Left ventricle myocardium inferior (tissue), 1 donor: Measurements from ENCODE around the gene RREB1. TPM values are rescaled to one million over a fixed set of nuclear protein-coding genes. Genes with fewer than 3 reads are reported as not detected.

ENCODE experiments used
- DNase-seq: peaks from one replicate; pipeline ENCODE4 v3.0.0-alpha.2; 2020
- H3K27ac ChIP-seq: fragments of 200-600 bp; replicated peaks from 2 replicates; pipeline ENCODE4 v1.8.0; 2021
- H3K27me3 ChIP-seq: fragments of 200-600 bp; 2 replicates; pipeline ENCODE4 v1.8.0; 2021; ENCODE audit warnings: low read depth
- H3K36me3 ChIP-seq: fragments of 200-600 bp; 2 replicates; pipeline ENCODE4 v1.8.0; 2021
- H3K4me1 ChIP-seq: fragments of 200-600 bp; 2 replicates; pipeline ENCODE4 v1.8.0; 2021
- H3K4me3 ChIP-seq: fragments of 200-600 bp; 2 replicates; pipeline ENCODE4 v1.8.0; 2021; ENCODE audit warnings: mild to moderate bottlenecking, moderate library complexity
- H3K9me3 ChIP-seq: fragments of 200-600 bp; replicated peaks from 2 replicates; pipeline ENCODE4 v1.8.0; 2021
- intact Hi-C: fragments of 100-400 bp; cut with micrococcal nuclease; formaldehyde crosslinking; loops from one replicate; pipeline ENCODE4 v1.11.0; 2022
- total RNA-seq: library from RNA; stranded (reverse); fragmentation: NEBNext Ultra II Directional; extraction: Animal tissue kit (Norgen Biotek cat#: 25700); gene quantifications from one replicate; pipeline ENCODE4 v1.2.1, GENCODE V29; 2021
- TF ChIP-seq, protein P1 (sequence below): fragments of 200-600 bp; IDR thresholded peaks from 2 replicates; pipeline ENCODE4 v1.8.0; 2021; ENCODE audit warnings: antibody characterized with exemption, mild to moderate bottlenecking, borderline replicate concordance
- donor health status: DM: no; HTN: yes; CAD: no; lungs with severe emphysema.

The RREB1 gene
- total RNA-seq, 1 donor from 2014 or later: 33.3 TPM

DNA sequence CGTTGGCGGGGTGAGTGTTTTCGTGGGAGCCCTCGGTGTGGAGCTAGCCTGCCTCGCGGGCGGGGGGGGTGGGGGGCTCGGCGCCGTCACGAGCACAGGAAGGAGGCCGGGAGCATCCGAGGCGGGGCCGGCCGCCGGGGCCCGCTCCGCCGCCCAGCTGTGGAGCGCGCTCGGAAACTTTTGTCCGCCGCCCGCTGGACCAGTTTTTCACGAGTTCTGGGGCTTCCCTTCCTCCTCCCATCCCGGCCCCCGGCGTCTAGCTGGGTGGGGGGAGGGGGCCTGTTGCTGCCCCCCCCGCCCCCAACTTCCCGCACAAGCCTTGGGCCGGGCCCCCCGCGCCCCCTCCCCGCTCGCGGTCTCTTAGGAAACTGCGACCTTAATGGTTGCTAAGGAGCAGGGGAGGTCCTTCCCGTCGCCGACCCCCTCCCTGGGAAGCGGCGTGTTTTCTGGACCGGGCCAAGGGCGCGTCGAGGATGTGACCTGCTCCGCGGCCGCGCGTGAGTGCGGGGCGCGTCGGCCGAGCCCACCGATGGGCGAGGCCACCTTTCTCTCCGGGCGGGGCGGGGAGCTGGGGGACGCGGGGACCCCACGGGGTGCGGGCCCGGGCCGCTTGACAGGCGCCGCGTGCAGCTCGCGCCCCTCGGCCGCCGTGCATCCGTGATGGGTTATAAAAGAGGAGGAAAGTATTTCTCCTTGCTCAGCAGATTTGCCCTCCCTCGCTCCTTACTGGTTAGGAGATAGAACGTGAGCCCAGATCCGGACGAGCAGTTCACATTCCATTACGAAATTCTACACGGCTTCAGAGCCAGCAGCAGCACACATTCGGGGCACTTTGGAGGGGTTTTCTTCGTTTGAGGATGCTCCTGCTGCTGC lies 1.4 kb downstream of the RREB1 start:
- TF ChIP-seq, protein P1, sequence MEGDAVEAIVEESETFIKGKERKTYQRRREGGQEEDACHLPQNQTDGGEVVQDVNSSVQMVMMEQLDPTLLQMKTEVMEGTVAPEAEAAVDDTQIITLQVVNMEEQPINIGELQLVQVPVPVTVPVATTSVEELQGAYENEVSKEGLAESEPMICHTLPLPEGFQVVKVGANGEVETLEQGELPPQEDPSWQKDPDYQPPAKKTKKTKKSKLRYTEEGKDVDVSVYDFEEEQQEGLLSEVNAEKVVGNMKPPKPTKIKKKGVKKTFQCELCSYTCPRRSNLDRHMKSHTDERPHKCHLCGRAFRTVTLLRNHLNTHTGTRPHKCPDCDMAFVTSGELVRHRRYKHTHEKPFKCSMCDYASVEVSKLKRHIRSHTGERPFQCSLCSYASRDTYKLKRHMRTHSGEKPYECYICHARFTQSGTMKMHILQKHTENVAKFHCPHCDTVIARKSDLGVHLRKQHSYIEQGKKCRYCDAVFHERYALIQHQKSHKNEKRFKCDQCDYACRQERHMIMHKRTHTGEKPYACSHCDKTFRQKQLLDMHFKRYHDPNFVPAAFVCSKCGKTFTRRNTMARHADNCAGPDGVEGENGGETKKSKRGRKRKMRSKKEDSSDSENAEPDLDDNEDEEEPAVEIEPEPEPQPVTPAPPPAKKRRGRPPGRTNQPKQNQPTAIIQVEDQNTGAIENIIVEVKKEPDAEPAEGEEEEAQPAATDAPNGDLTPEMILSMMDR: no peak

DNA sequence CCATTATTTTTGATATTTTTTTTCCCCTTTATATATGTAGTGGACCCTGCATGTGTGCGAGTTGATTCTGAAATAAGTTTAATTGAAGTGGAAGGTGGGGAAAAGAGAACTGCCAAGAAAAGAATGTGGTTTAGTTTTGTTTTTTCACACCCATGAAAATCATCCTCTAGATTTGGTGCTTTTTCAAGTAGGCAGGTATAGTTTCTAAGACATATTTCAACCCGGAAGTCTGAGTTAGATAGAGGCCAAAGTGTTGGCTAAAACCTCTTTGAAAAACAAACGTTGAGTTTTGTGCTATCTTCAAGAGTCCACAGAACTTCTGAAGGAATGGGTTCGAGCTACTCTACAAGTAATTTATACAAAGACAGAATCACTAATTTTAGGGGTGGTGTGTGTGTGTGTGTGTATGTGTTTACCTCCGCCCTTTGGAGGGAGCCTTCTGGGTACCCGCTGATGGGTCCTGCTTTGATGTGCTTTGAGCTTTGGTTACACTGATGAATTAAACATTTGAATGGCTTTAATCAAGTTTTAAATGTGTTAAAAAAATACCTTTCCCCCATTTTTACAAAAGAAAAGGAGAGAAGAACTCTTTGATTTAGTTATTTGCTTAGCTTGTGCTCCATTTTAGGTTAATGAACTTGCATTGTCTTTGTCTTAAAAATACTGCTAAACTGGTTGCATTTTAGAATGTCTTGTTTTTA lies 2.5 kb downstream of the RREB1 start:
- TF ChIP-seq, protein P1: no peak
- Histone ChIP-seq H3K27me3 (no peaks in the 10 kb centered on the region), H3K9me3 (no peaks in the 10 kb centered on the region), H3K4me3 (peak overlapping the region; percentile 93), H3K4me1 (peaks cover 86% of the 10 kb centered on the region), H3K36me3 (no peaks in the 10 kb centered on the region), H3K27ac (peak overlapping the region; percentile 97)
- intact Hi-C loops: no loop called here
- DNase-seq: no peak

More for the DNA sequence above, 1.4 kb downstream of the RREB1 start:
- H3K36me3 ChIP-seq: no peaks in the 10 kb centered on the region
- H3K4me3 ChIP-seq: peak overlapping the region; percentile 93
- intact Hi-C loops: no loop called here
- no peaks in the 10 kb centered on the region for H3K27me3 ChIP-seq
- H3K9me3 ChIP-seq: no peaks in the 10 kb centered on the region
- H3K27ac ChIP-seq: peak overlapping the region; percentile 97
- H3K4me1 ChIP-seq: peaks cover 76% of the 10 kb centered on the region
- peak; percentile 53 for DNase-seq

DNA sequence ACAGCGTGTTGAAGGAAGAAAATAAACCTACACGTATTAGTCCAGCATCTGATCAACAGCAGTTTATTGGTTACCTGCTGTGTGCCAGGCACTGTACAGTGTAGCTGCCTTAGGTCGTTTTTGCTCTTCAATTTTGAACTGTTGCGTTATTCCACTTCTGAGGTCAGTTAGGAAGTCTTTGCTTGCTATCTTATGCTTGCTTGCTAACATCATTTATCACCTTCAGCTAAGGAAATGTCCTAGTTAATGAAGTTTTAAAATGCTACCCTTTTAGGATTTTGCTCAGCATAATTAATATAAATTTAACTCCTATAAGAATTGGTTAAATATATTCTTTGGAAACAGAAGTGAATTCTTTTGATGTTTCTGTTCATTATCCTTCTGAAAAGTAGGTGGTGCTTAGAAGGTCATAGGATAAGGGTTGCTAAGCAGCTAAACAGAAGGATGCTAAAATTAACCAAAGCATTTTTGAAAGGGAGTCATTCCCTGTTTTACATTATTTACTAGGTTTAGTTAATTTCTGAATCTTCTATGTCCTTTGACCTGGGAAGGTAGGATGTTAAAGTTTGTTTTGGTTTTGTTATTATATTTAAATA lies 3.4 kb downstream of the RREB1 start:
- TF ChIP-seq, protein P1: no peak
- intact Hi-C loops: no loop called here
- H3K4me3 ChIP-seq: peak overlapping the region; percentile 93
- no peaks in the 10 kb centered on the region for H3K36me3 ChIP-seq
- H3K27me3 ChIP-seq: no peaks in the 10 kb centered on the region
- peak overlapping the region; percentile 97 for H3K27ac ChIP-seq
- H3K9me3 ChIP-seq: no peaks in the 10 kb centered on the region
- no peak for DNase-seq
- H3K4me1 ChIP-seq: peaks cover 96% of the 10 kb centered on the region

DNA sequence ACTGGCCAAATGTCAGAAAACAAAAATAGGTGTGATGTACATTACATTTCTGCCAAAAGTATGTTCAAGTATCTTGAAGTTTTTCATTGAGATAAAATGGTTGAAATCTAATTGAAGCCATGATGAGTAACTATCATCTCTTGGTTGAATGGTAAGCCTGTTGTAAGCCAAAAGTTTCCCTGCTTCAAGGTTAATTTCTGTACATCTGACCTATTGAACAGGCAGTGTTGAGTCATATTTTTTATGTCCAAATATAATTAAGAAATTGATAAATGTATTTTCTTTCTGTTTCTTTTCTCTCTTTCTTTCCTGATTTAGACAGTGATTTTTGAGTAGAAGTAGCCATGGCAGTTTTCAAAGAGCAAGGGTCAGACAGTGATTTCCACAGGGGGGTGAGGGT lies 4.4 kb downstream of the RREB1 start:
- TF ChIP-seq, protein P1: no peak
- intact Hi-C loops: no loop called here
- H3K36me3 ChIP-seq: no peaks in the 10 kb centered on the region
- H3K9me3 ChIP-seq: no peaks in the 10 kb centered on the region
- peak overlapping the region; percentile 38 for H3K4me3 ChIP-seq
- H3K27me3 ChIP-seq: no peaks in the 10 kb centered on the region
- no peak for DNase-seq
- peaks cover 99% of the 10 kb centered on the region for H3K4me1 ChIP-seq
- H3K27ac ChIP-seq: peak overlapping the region; percentile 97

DNA sequence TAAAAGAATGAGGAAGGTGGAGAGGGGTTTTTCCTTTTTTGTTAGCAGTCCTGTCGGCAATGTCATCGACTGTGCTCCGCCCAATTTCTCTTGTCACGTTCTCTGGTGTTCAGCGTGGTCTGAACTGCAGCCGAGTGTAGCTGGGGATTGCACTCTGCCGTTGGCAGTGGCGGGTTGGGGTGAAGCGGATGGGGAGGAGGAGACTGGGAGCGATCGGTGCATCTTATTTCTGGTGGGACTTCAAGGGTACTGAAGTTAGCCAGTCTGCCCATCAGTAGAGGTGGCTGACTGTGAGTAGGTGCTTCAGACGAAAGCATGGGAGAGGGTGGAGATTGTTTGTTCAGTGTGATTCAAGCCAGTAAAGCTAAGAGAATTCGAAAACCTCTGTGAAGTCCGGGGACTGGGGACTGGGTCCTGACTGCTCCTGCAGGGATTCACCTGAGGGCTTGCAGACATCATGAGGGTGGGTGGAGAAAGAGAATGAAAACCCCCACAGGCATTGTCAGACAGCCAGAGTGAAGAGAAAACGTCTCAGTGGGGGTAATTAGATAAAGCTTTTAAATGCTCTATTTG lies 5.1 kb downstream of the RREB1 start:
- Histone ChIP-seq H3K27ac (peak overlapping the region; percentile 97), H3K9me3 (no peaks in the 10 kb centered on the region)

More for the DNA sequence above, 5.1 kb downstream of the RREB1 start:
- TF ChIP-seq, protein P1: no peak
- intact Hi-C loops: no loop called here
- DNase-seq: no peak
- Histone ChIP-seq H3K36me3 (no peaks in the 10 kb centered on the region), H3K27me3 (no peaks in the 10 kb centered on the region), H3K4me1 (peaks cover 93% of the 10 kb centered on the region), H3K4me3 (peak overlapping the region; percentile 38)
